Neuronal stem cell (in vitro differentiated cells): ENCODE measurements around the gene FRS3.
A peak's percentile ranks its signal among the peaks of the same experiment; 100 is the strongest.

Experiments used
- DNase-seq: peaks from one replicate; pipeline ENCODE4 v3.0.0-alpha.2; 2013; ENCODE audit warnings: low spot score
- H2AFZ ChIP-seq: one replicate; pipeline ENCODE4 v1.6.1; 2013; ENCODE audit warnings: mild to moderate bottlenecking, low read length, inconsistent platforms
- H2AK5ac ChIP-seq: 2 replicates; pipeline ENCODE4 v1.6.1; 2013; ENCODE audit warnings: low read depth, mild to moderate bottlenecking, inconsistent platforms, low read length, moderate library complexity, mixed read lengths
- H2BK120ac ChIP-seq: 2 replicates; pipeline ENCODE4 v1.6.1; 2013; ENCODE audit warnings: low read depth, mild to moderate bottlenecking, inconsistent platforms, low read length, moderate library complexity, mixed read lengths
- H2BK12ac ChIP-seq: one replicate; pipeline ENCODE4 v1.6.1; 2013; ENCODE audit warnings: low read length, inconsistent platforms
- H2BK15ac ChIP-seq: 2 replicates; pipeline ENCODE4 v1.6.1; 2013; ENCODE audit warnings: mild to moderate bottlenecking, low read length, inconsistent platforms, mixed read lengths
- H2BK5ac ChIP-seq: one replicate; pipeline ENCODE4 v1.6.1; 2013; ENCODE audit warnings: inconsistent platforms, mild to moderate bottlenecking, low read length, moderate library complexity
- H3K14ac ChIP-seq: one replicate; pipeline ENCODE4 v1.6.1; 2013; ENCODE audit warnings: low read length, inconsistent platforms
- H3K18ac ChIP-seq: 2 replicates; pipeline ENCODE4 v1.6.1; 2013; ENCODE audit warnings: low read length, inconsistent platforms
- H3K23ac ChIP-seq: 2 replicates; pipeline ENCODE4 v1.6.1; 2013; ENCODE audit warnings: low read depth, mild to moderate bottlenecking, mixed read lengths, low read length, inconsistent platforms; ENCODE audit not compliant: poor library complexity
- H3K27ac ChIP-seq: replicated peaks from 3 replicates; pipeline ENCODE4 v1.5.1; 2013; ENCODE audit warnings: low read length, inconsistent platforms
- H3K27me3 ChIP-seq, 3 experiments: 2 replicates each; pipeline ENCODE4 v1.6.1; 2013; ENCODE audit warnings: low read length in 3 of 3, mild to moderate bottlenecking in 2 of 3, inconsistent platforms in 1 of 3, low read depth in 1 of 3, mixed read lengths in 1 of 3, moderate library complexity in 1 of 3; ENCODE audit not compliant: control insufficient read depth in 3 of 3, insufficient read depth in 3 of 3
- H3K36me3 ChIP-seq, 2 donors: replicated peaks in 1 of 2; 2 replicates each; pipeline ENCODE4 v1.6.1; 2013; ENCODE audit warnings: low read length in 2 of 2; ENCODE audit not compliant: control insufficient read depth in 2 of 2, insufficient read depth in 2 of 2
- H3K4ac ChIP-seq: 2 replicates; pipeline ENCODE4 v1.6.1; 2013; ENCODE audit warnings: inconsistent platforms, mild to moderate bottlenecking, low read length, moderate library complexity
- H3K4me1 ChIP-seq, 2 donors: 1 replicate in 1 of 2; 2 replicates in 1 of 2; pipeline ENCODE4 v1.6.1; 2013; ENCODE audit warnings: low read length in 2 of 2, low read depth in 1 of 2; ENCODE audit not compliant: control insufficient read depth in 2 of 2, insufficient read depth in 1 of 2
- H3K4me2 ChIP-seq: one replicate; pipeline ENCODE4 v1.6.1; 2013; ENCODE audit warnings: mild to moderate bottlenecking, low read length, inconsistent platforms; ENCODE audit not compliant: insufficient read depth, poor library complexity, severe bottlenecking
- H3K4me3 ChIP-seq, 2 donors: 2 replicates each; pipeline ENCODE4 v1.5.1; 2013; ENCODE audit warnings: low read length in 2 of 2, mild to moderate bottlenecking in 2 of 2, inconsistent platforms in 1 of 2, moderate library complexity in 1 of 2
- H3K79me1 ChIP-seq: one replicate; pipeline ENCODE4 v1.6.1; 2013; ENCODE audit warnings: low read depth, mild to moderate bottlenecking, inconsistent platforms, low read length, moderate library complexity
- H3K9ac ChIP-seq: one replicate; pipeline ENCODE4 v1.6.1; 2013; ENCODE audit warnings: mild to moderate bottlenecking, low read depth, low read length, inconsistent platforms; ENCODE audit not compliant: poor library complexity
- H3K9me3 ChIP-seq, 2 donors: replicated peaks in 1 of 2; 2 replicates each; pipeline versions ENCODE3 to v1.6.1; 2013; ENCODE audit warnings: low read length in 2 of 2, mild to moderate bottlenecking in 2 of 2, inconsistent platforms in 1 of 2, low read depth in 1 of 2, mixed read lengths in 1 of 2, moderate library complexity in 1 of 2; ENCODE audit not compliant: control insufficient read depth in 2 of 2, insufficient read depth in 1 of 2
- H4K8ac ChIP-seq: one replicate; pipeline ENCODE4 v1.6.1; 2013; ENCODE audit warnings: low read depth, mild to moderate bottlenecking, inconsistent platforms, low read length, moderate library complexity
- H4K91ac ChIP-seq: one replicate; pipeline ENCODE4 v1.6.1; 2013; ENCODE audit warnings: low read length, low read depth, mild to moderate bottlenecking, inconsistent platforms; ENCODE audit not compliant: poor library complexity
- WGBS, 2 donors: extraction: QIAGEN DNeasy Blood & Tissue Kit; methylation state at CpG; one replicate each; pipeline ENCODE4 v1.1.7; 2013; ENCODE audit warnings: missing lambda C conversion rate in 2 of 2, mixed read lengths in 1 of 2; ENCODE audit not compliant: insufficient read length in 2 of 2, insufficient replicate concordance in 1 of 2; ENCODE audit errors: extremely low coverage in 2 of 2; 5-methylcytosine and 5-hydroxymethylcytosine counted together

The FRS3 gene

DNA sequence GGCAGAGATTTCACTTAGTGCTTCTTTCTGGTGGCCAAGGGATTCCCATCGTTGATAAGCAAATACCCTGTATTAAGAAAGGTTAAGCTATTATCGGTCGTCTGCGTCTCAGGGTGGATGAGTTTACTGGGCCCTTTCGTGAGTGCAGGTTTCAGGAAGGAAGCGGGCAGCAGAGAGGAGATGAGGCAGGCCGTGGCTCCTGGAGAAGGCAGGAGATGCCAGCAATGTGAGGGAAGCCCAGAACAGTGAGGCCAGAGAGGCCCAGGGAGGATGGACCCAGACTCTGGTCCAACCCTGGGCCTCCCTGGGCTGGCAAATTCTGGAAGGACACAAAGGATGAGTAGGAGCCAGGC is 55.5 kb downstream of the FRS3 start:
- H4K91ac ChIP-seq, result no peak overlapping the region

GRCh38 chr6:41723530-41724227 is 56.0 kb downstream of the FRS3 start:
- Histone ChIP-seq H3K4me2 (no peak overlapping the region), H3K79me1 (no peaks in the 10 kb centered on the region), H4K91ac (no peak overlapping the region), H3K14ac (no peak overlapping the region), H3K4ac (peak overlapping the region; percentile 37), H3K4me1 (peaks cover 0 to 2% of the 10 kb centered on the region in 2 donors), H3K4me3 (no peak overlapping the region), H3K9me3 (no peaks in the 10 kb centered on the region), H2BK120ac (no peak overlapping the region), H4K8ac (no peak overlapping the region), H2BK5ac (peak overlapping the region; percentile 68), H3K9ac (peak overlapping the region; percentile 30), H3K27ac (no peak overlapping the region), H2BK15ac (no peak overlapping the region), H2AK5ac (no peak overlapping the region), H3K36me3 (no peaks in the 10 kb centered on the region), H3K18ac (peak overlapping the region; percentile 70), H2AFZ (peak overlapping the region; percentile 9), H3K27me3 (peaks cover 0 to 25% (median 0%) of the 10 kb centered on the region in 3 experiments), H2BK12ac (no peak overlapping the region), H3K23ac (no peak overlapping the region)
- WGBS, 2 donors, result no CpG with 5 or more reads among the region's 21 CpGs
- DNase-seq, result no peak

More for the DNA sequence above, 55.5 kb downstream of the FRS3 start:
- no peak overlapping the region for H3K9ac ChIP-seq
- H2BK120ac ChIP-seq, result no peak overlapping the region
- H3K36me3 ChIP-seq, result no peaks in the 10 kb centered on the region
- H3K18ac ChIP-seq, result no peak overlapping the region
- H3K79me1 ChIP-seq, result no peaks in the 10 kb centered on the region
- H3K23ac ChIP-seq, result no peak overlapping the region
- no peak overlapping the region for H3K4ac ChIP-seq
- peak overlapping the region; percentile 85 for H2AK5ac ChIP-seq
- peak overlapping the region; percentile 70 for H2BK15ac ChIP-seq
- H3K27ac ChIP-seq, result no peak overlapping the region
- H3K4me2 ChIP-seq, result no peak overlapping the region
- H4K8ac ChIP-seq, result no peak overlapping the region
- no peak overlapping the region for H2BK12ac ChIP-seq
- DNase-seq, result no peak
- H3K4me3 ChIP-seq, result no peak overlapping the region
- H2BK5ac ChIP-seq, result peak overlapping the region; percentile 68
- no peak overlapping the region for H2AFZ ChIP-seq
- peaks cover 0 to 26% (median 0%) of the 10 kb centered on the region in 3 experiments for H3K27me3 ChIP-seq
- no peaks in the 10 kb centered on the region for H3K9me3 ChIP-seq
- no CpG with 5 or more reads among the region's 7 CpGs for WGBS, 2 donors
- peaks cover 0 to 2% of the 10 kb centered on the region in 2 donors for H3K4me1 ChIP-seq
- H3K14ac ChIP-seq, result no peak overlapping the region

GRCh38 chr6:41722969-41723529 is 56.7 kb downstream of the FRS3 start:
- Histone ChIP-seq H3K27ac (no peak overlapping the region), H3K79me1 (no peaks in the 10 kb centered on the region), H3K27me3 (peaks cover 0 to 18% (median 0%) of the 10 kb centered on the region in 3 experiments)

DNA sequence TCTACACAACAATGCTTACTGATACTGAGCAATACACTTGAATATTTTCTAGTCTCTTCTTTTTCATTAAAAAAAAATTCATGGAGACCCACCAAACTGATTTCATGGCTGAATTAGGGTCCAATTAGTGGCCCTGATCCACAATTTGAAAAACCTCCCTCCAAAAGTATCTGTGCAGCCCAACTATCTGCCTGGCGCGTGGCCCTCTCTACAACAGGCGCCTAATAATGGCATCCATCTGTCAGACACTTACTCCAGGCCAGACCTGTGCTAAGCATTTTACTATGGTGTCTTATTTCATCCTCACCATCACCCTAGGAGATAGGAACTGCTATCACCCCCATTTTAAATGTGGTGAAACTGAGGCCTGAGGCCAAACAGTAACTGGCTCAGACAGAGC is 58.3 kb downstream of the FRS3 start:
- Histone ChIP-seq H3K36me3 (no peaks in the 10 kb centered on the region), H2BK5ac (no peak overlapping the region), H3K4ac (no peak overlapping the region), H3K27ac (no peak overlapping the region), H3K4me1 (peaks cover 0 to 2% of the 10 kb centered on the region in 2 donors), H3K4me2 (no peak overlapping the region), H2BK12ac (no peak overlapping the region), H2BK15ac (no peak overlapping the region), H3K9ac (no peak overlapping the region), H4K8ac (no peak overlapping the region), H2AFZ (no peak overlapping the region), H2BK120ac (no peak overlapping the region), H3K14ac (no peak overlapping the region), H3K18ac (no peak overlapping the region), H3K79me1 (no peaks in the 10 kb centered on the region), H3K23ac (no peak overlapping the region), H3K27me3 (peaks cover 0 to 12% (median 0%) of the 10 kb centered on the region in 3 experiments), H2AK5ac (no peak overlapping the region), H3K9me3 (no peaks in the 10 kb centered on the region), H4K91ac (no peak overlapping the region), H3K4me3 (no peak overlapping the region)
- WGBS, 2 donors, result no CpG with 5 or more reads among the region's 3 CpGs
- no peak for DNase-seq

More at GRCh38 chr6:41722969-41723529, 56.7 kb downstream of the FRS3 start:
- peaks cover 0 to 2% of the 10 kb centered on the region in 2 donors for H3K4me1 ChIP-seq
- H2BK15ac ChIP-seq, result no peak overlapping the region
- H3K9me3 ChIP-seq, result no peaks in the 10 kb centered on the region
- peak overlapping the region; percentile 68 for H2BK5ac ChIP-seq
- peak overlapping the region; percentile 12 for H2AK5ac ChIP-seq
- peak overlapping the region; percentile 22 for H3K18ac ChIP-seq
- H3K36me3 ChIP-seq, result no peaks in the 10 kb centered on the region
- H3K4me2 ChIP-seq, result no peak overlapping the region
- H3K9ac ChIP-seq, result no peak overlapping the region
- H3K4me3 ChIP-seq, result no peak overlapping the region
- no peak for DNase-seq
- no CpG with 5 or more reads among the region's 8 CpGs for WGBS, 2 donors
- H2BK12ac ChIP-seq, result no peak overlapping the region
- H2AFZ ChIP-seq, result no peak overlapping the region
- no peak overlapping the region for H2BK120ac ChIP-seq
- H3K14ac ChIP-seq, result no peak overlapping the region
- H4K91ac ChIP-seq, result no peak overlapping the region
- no peak overlapping the region for H3K23ac ChIP-seq
- peak overlapping the region; percentile 43 for H4K8ac ChIP-seq
- H3K4ac ChIP-seq, result peak overlapping the region; percentile 37
